Measurements from ENCODE around the gene TMC8. TPM values are rescaled to one million over a fixed set of nuclear protein-coding genes. Genes with fewer than 3 reads are reported as not detected.
A peak's percentile ranks its signal among the peaks of the same experiment; 100 is the strongest.

The TMC8 gene
- polyA plus RNA-seq, 1 of the 3 experiments (the other 2 are of a cell fraction): 0.18 TPM

GRCh38 chr17:78179372-78179771 lies 48.8 kb downstream of the TMC8 start:
- H3K9me3 ChIP-seq: no peaks in the 10 kb centered on the region
- ChIA-PET POLR2A (no interaction called here), CTCF (interaction anchor here (1.0 to 1.7 kb wide), 5 partner anchors 10 to 94 kb away, joined by 3 to 7 read pairs (median 4); no protein-coding TSS in a partner anchor)
- no peaks in the 10 kb centered on the region for H3K36me3 ChIP-seq (replicated peaks in 1 of 2; ENCODE audit: control insufficient read depth in 1 of 2, insufficient read depth in 2 of 2, low read length in 1 of 2)
- no peaks in the 10 kb centered on the region for H3K9me2 ChIP-seq
- no peaks in the 10 kb centered on the region for H3K27me3 ChIP-seq (ENCODE audit: insufficient read depth)
- no peak overlapping the region for H3K27ac ChIP-seq (ENCODE audit: low read depth in 2 of 2, low read length in 1 of 2)
- H3K4me3 ChIP-seq (ENCODE audit: low read depth in 2 of 2, low read length in 1 of 2): no peak overlapping the region
- no peak overlapping the region for H2AFZ ChIP-seq (ENCODE audit: low read depth)
- TF ChIP-seq EP300 (IDR thresholded peaks at IDR 0.05; ENCODE audit: borderline replicate concordance in 1 of 2, low read depth in 1 of 2, low read length in 1 of 2) (no peak), FOXM1 (IDR thresholded peaks at IDR 0.05; ENCODE audit: low read depth) (no peak), USF1 (IDR thresholded peaks at IDR 0.05; ENCODE audit: borderline replicate concordance, low read depth) (no peak), MAX (IDR thresholded peaks at IDR 0.05; ENCODE audit: low read depth) (0 out of 2 replicates have a peak, but pooled peaks have one; percentile 11), FOSL2 (IDR thresholded peaks at IDR 0.05; ENCODE audit: borderline replicate concordance, low read depth) (0 out of 2 replicates have a peak, but pooled peaks have one; percentile 18), MEF2A (IDR thresholded peaks at IDR 0.05; ENCODE audit: borderline replicate concordance, low read depth) (no peak), RCOR1 (IDR thresholded peaks at IDR 0.05; ENCODE audit: low read length) (no peak)
- peaks cover 14% of the 10 kb centered on the region; the same call in 1 of the 2 replicates for H3K79me2 ChIP-seq (ENCODE audit: insufficient read depth)
- H3K4me2 ChIP-seq: no peak overlapping the region
- H4K20me1 ChIP-seq (ENCODE audit: insufficient read depth): no peaks in the 10 kb centered on the region
- peaks cover 0 to 5% of the 10 kb centered on the region in 2 experiments; a peak in 1 of 4 replicates for H3K4me1 ChIP-seq (ENCODE audit: control insufficient read depth in 1 of 2, insufficient read depth in 2 of 2, low read depth in 1 of 2, low read length in 1 of 2)
- no peak for DNase-seq
- no peak overlapping the region for H3K9ac ChIP-seq
- H3F3A ChIP-seq (replicated peaks; ENCODE audit: insufficient read depth): no peaks in the 10 kb centered on the region
- 87% methylated on average over 16 of the region's 17 CpGs for WGBS (ENCODE audit: low lambda C conversion rate)

GRCh38 chr17:78180083-78180482 lies 49.5 kb downstream of the TMC8 start:
- POLR2A ChIA-PET: no interaction called here
- Histone ChIP-seq H3K36me3 (replicated peaks in 1 of 2; ENCODE audit: control insufficient read depth in 1 of 2, insufficient read depth in 2 of 2, low read length in 1 of 2) (no peaks in the 10 kb centered on the region), H3K9ac (no peak overlapping the region), H3K9me3 (no peaks in the 10 kb centered on the region), H3K9me2 (no peaks in the 10 kb centered on the region), H3K27ac (ENCODE audit: low read depth in 2 of 2, low read length in 1 of 2) (no peak overlapping the region), H2AFZ (ENCODE audit: low read depth) (no peak overlapping the region), H3K79me2 (ENCODE audit: insufficient read depth) (peaks cover 20% of the 10 kb centered on the region), H3K4me3 (ENCODE audit: low read depth in 2 of 2, low read length in 1 of 2) (no peak overlapping the region), H3K4me2 (no peak overlapping the region), H3F3A (replicated peaks; ENCODE audit: insufficient read depth) (no peaks in the 10 kb centered on the region), H3K27me3 (ENCODE audit: insufficient read depth) (no peaks in the 10 kb centered on the region), H3K4me1 (ENCODE audit: control insufficient read depth in 1 of 2, insufficient read depth in 2 of 2, low read depth in 1 of 2, low read length in 1 of 2) (peaks cover 0 to 7% of the 10 kb centered on the region in 2 experiments; a peak in 1 of 4 replicates), H4K20me1 (ENCODE audit: insufficient read depth) (peaks cover 5% of the 10 kb centered on the region; the same call in 1 of the 2 replicates)
- 91% methylated on average over 14 of the region's 14 CpGs for WGBS (ENCODE audit: low lambda C conversion rate)
- DNase-seq: no peak
- TF ChIP-seq MAX (IDR thresholded peaks at IDR 0.05; ENCODE audit: low read depth): 0 out of 2 replicates have a peak, but pooled peaks have one; percentile 1
- no peak for TF ChIP-seq FOXJ3 (CRISPR knock-in tag; IDR thresholded peaks at IDR 0.05)
- CTCF ChIA-PET: interaction anchor here (1.4 to 4.8 kb wide), 3 partner anchors 10 to 70 kb away, joined by 4 to 25 read pairs (median 7); no protein-coding TSS in a partner anchor

- peaks cover 0 to 7% of the 10 kb centered on the region in 2 experiments; a peak in 1 of 4 replicates for H3K4me1 ChIP-seq (ENCODE audit: control insufficient read depth in 1 of 2, insufficient read depth in 2 of 2, low read depth in 1 of 2, low read length in 1 of 2)
- no peak overlapping the region for H3K4me3 ChIP-seq (ENCODE audit: low read depth in 2 of 2, low read length in 1 of 2)
- H3K4me2 ChIP-seq: no peak overlapping the region
- TF ChIP-seq SIN3A (IDR thresholded peaks at IDR 0.05; ENCODE audit: borderline replicate concordance, low read depth, low read length) (no peak), CTCF (IDR thresholded peaks at IDR 0.05) (no peak), CHD2 (IDR thresholded peaks at IDR 0.05; ENCODE audit: low read length, partially characterized antibody) (no peak), TAF1 (IDR thresholded peaks at IDR 0.05; ENCODE audit: borderline replicate concordance, low read depth, low read length) (no peak), EP300 (IDR thresholded peaks at IDR 0.05; ENCODE audit: borderline replicate concordance in 1 of 2, low read depth in 1 of 2, low read length in 1 of 2) (no peak), GABPA (IDR thresholded peaks at IDR 0.05; ENCODE audit: low read depth) (no peak), ZBTB33 (IDR thresholded peaks at IDR 0.05; ENCODE audit: borderline replicate concordance, low read depth) (no peak)
- no peaks in the 10 kb centered on the region for H3K9me3 ChIP-seq
- no peak overlapping the region for H3K27ac ChIP-seq (ENCODE audit: low read depth in 2 of 2, low read length in 1 of 2)
- 91% methylated on average over 2 of the region's 2 CpGs for WGBS (ENCODE audit: low lambda C conversion rate)
- H3K36me3 ChIP-seq (replicated peaks in 1 of 2; ENCODE audit: control insufficient read depth in 1 of 2, insufficient read depth in 2 of 2, low read length in 1 of 2): no peaks in the 10 kb centered on the region
- DNase-seq: no peak
- H3K9me2 ChIP-seq: no peaks in the 10 kb centered on the region
- no peaks in the 10 kb centered on the region for H3K27me3 ChIP-seq (ENCODE audit: insufficient read depth)
- ChIA-PET CTCF (interaction anchor here (1.4 to 4.8 kb wide), 2 partner anchors 68 to 70 kb away, joined by 4 to 25 read pairs; no protein-coding TSS in a partner anchor), POLR2A (no interaction called here)
- H3K9ac ChIP-seq: no peak overlapping the region
- H2AFZ ChIP-seq (ENCODE audit: low read depth): no peak overlapping the region; the same call in 1 of the 2 replicates
- H3K79me2 ChIP-seq (ENCODE audit: insufficient read depth): peaks cover 25% of the 10 kb centered on the region
- H3F3A ChIP-seq (replicated peaks; ENCODE audit: insufficient read depth): no peaks in the 10 kb centered on the region
- peaks cover 7% of the 10 kb centered on the region; the same call in 1 of the 2 replicates for H4K20me1 ChIP-seq (ENCODE audit: insufficient read depth)
These were observed 49.9 kb downstream of the TMC8 start for GRCh38 chr17:78180508-78180907.

Measured in SK-N-SH (cell line).